ENCODE data around the gene NOL4L.

GRCh38 chr20:32597714-32598113, 12.6 kb upstream of the NOL4L start:
- no peak for TF ChIP-seq PATZ1 (CRISPR knock-in tag; IDR thresholded peaks at IDR 0.05; ENCODE audit: borderline replicate concordance)
- TF ChIP-seq ESRRG (CRISPR knock-in tag; IDR thresholded peaks at IDR 0.05) = no peak
- TF ChIP-seq ZC3H10 (CRISPR knock-in tag; IDR thresholded peaks at IDR 0.05) = no peak
- no peak for TF ChIP-seq ZNF565 (CRISPR knock-in tag; conservative IDR thresholded peaks at IDR 0.05; ENCODE audit: low read depth)
- TF ChIP-seq BACH2 (CRISPR knock-in tag; IDR thresholded peaks at IDR 0.05; ENCODE audit: borderline replicate concordance) = no peak
- TF ChIP-seq ZNF8 (CRISPR knock-in tag; IDR thresholded peaks at IDR 0.05) = no peak
- TF ChIP-seq TCF4 (CRISPR knock-in tag; IDR thresholded peaks at IDR 0.05; ENCODE audit: borderline replicate concordance) = no peak
- TF ChIP-seq OSR1 (CRISPR knock-in tag; IDR thresholded peaks at IDR 0.05) = no peak
- TF ChIP-seq ISL1 (CRISPR knock-in tag; IDR thresholded peaks at IDR 0.05) = no peak
- no peak for TF ChIP-seq CREB5 (CRISPR knock-in tag; IDR thresholded peaks at IDR 0.05; ENCODE audit: low read depth)
- TF ChIP-seq ARNTL (CRISPR knock-in tag; IDR thresholded peaks at IDR 0.05; ENCODE audit: borderline replicate concordance, low read depth) = no peak
- no peak for TF ChIP-seq CSRNP3 (CRISPR knock-in tag; IDR thresholded peaks at IDR 0.05)
- no peak for TF ChIP-seq TSHZ2 (CRISPR knock-in tag; IDR thresholded peaks at IDR 0.05)

All from SK-N-SH treated with all-trans-retinoic acid at 6 μM for 48 hours (cell line).